ENCODE data around the gene ENKD1.

The ENKD1 gene

GRCh38 chr16:67658849-67659674, 7.5 kb downstream of the ENKD1 start:
- no peak overlapping the region for H3K9ac ChIP-seq (ENCODE audit: low read length)
- peaks cover 9% of the 10 kb centered on the region for H3K27me3 ChIP-seq (ENCODE audit: control insufficient read depth, insufficient read depth, low read length)
- peaks cover 4% of the 10 kb centered on the region for H3K36me3 ChIP-seq (ENCODE audit: control insufficient read depth, insufficient read depth, low read length)
- no peak overlapping the region for H3K27ac ChIP-seq (ENCODE audit: low read depth, low read length)
- H3K4me1 ChIP-seq (ENCODE audit: control insufficient read depth, insufficient read depth, low read length): peaks cover 11% of the 10 kb centered on the region
- H3K4me3 ChIP-seq (ENCODE audit: low read length): peak overlapping the region; percentile 98

GRCh38 chr16:67657751-67658518, 8.6 kb downstream of the ENKD1 start:
- H3K4me3 ChIP-seq (ENCODE audit: low read length): no peak overlapping the region
- H3K4me1 ChIP-seq (ENCODE audit: control insufficient read depth, insufficient read depth, low read length): peaks cover 11% of the 10 kb centered on the region
- H3K9ac ChIP-seq (ENCODE audit: low read length): no peak overlapping the region
- peaks cover 4% of the 10 kb centered on the region for H3K36me3 ChIP-seq (ENCODE audit: control insufficient read depth, insufficient read depth, low read length)
- no peak overlapping the region for H3K27ac ChIP-seq (ENCODE audit: low read depth, low read length)
- H3K27me3 ChIP-seq (ENCODE audit: control insufficient read depth, insufficient read depth, low read length): peaks cover 12% of the 10 kb centered on the region

- H3K36me3 ChIP-seq (ENCODE audit: control insufficient read depth, insufficient read depth, low read length): peaks cover 4% of the 10 kb centered on the region
- H3K27me3 ChIP-seq (ENCODE audit: control insufficient read depth, insufficient read depth, low read length): peaks cover 14% of the 10 kb centered on the region
- H3K4me1 ChIP-seq (ENCODE audit: control insufficient read depth, insufficient read depth, low read length): peaks cover 11% of the 10 kb centered on the region
- no peak overlapping the region for H3K9ac ChIP-seq (ENCODE audit: low read length)
- no peak overlapping the region for H3K4me3 ChIP-seq (ENCODE audit: low read length)
- no peak overlapping the region for H3K27ac ChIP-seq (ENCODE audit: low read depth, low read length)
Measured at GRCh38 chr16:67657017-67657608, 9.4 kb downstream of the ENKD1 start.

- peaks cover 19% of the 10 kb centered on the region for H3K27me3 ChIP-seq (ENCODE audit: control insufficient read depth, insufficient read depth, low read length)
- peaks cover 4% of the 10 kb centered on the region for H3K36me3 ChIP-seq (ENCODE audit: control insufficient read depth, insufficient read depth, low read length)
- H3K4me3 ChIP-seq (ENCODE audit: low read length): no peak overlapping the region
- H3K4me1 ChIP-seq (ENCODE audit: control insufficient read depth, insufficient read depth, low read length): peaks cover 11% of the 10 kb centered on the region
- H3K9ac ChIP-seq (ENCODE audit: low read length): no peak overlapping the region
- no peak overlapping the region for H3K27ac ChIP-seq (ENCODE audit: low read depth, low read length)
Measured at GRCh38 chr16:67656344-67657016, 10.1 kb downstream of the ENKD1 start.

- peaks cover 19% of the 10 kb centered on the region for H3K27me3 ChIP-seq (ENCODE audit: control insufficient read depth, insufficient read depth, low read length)
- peaks cover 6% of the 10 kb centered on the region for H3K4me1 ChIP-seq (ENCODE audit: control insufficient read depth, insufficient read depth, low read length)
- no peak overlapping the region for H3K4me3 ChIP-seq (ENCODE audit: low read length)
- H3K9ac ChIP-seq (ENCODE audit: low read length): no peak overlapping the region
- no peak overlapping the region for H3K27ac ChIP-seq (ENCODE audit: low read depth, low read length)
- peaks cover 4% of the 10 kb centered on the region for H3K36me3 ChIP-seq (ENCODE audit: control insufficient read depth, insufficient read depth, low read length)
Measured at GRCh38 chr16:67655363-67655762, 11.2 kb downstream of the ENKD1 start.

GRCh38 chr16:67654403-67654911, 12.1 kb downstream of the ENKD1 start:
- Histone ChIP-seq H3K9ac (ENCODE audit: low read length) (no peak overlapping the region), H3K27ac (ENCODE audit: low read depth, low read length) (no peak overlapping the region), H3K27me3 (ENCODE audit: control insufficient read depth, insufficient read depth, low read length) (peaks cover 25% of the 10 kb centered on the region), H3K4me1 (ENCODE audit: control insufficient read depth, insufficient read depth, low read length) (peaks cover 6% of the 10 kb centered on the region), H3K4me3 (ENCODE audit: low read length) (no peak overlapping the region), H3K36me3 (ENCODE audit: control insufficient read depth, insufficient read depth, low read length) (peaks cover 4% of the 10 kb centered on the region)

- peaks cover 4% of the 10 kb centered on the region for H3K36me3 ChIP-seq (ENCODE audit: control insufficient read depth, insufficient read depth, low read length)
- no peak overlapping the region for H3K27ac ChIP-seq (ENCODE audit: low read depth, low read length)
- H3K4me3 ChIP-seq (ENCODE audit: low read length): no peak overlapping the region
- no peak overlapping the region for H3K9ac ChIP-seq (ENCODE audit: low read length)
- H3K4me1 ChIP-seq (ENCODE audit: control insufficient read depth, insufficient read depth, low read length): peaks cover under 1% of the 10 kb centered on the region
- H3K27me3 ChIP-seq (ENCODE audit: control insufficient read depth, insufficient read depth, low read length): peaks cover 26% of the 10 kb centered on the region
Measured at GRCh38 chr16:67653789-67654402, 12.7 kb downstream of the ENKD1 start.

- no peak overlapping the region for H3K4me3 ChIP-seq (ENCODE audit: low read length)
- H3K9ac ChIP-seq (ENCODE audit: low read length): no peak overlapping the region
- H3K36me3 ChIP-seq (ENCODE audit: control insufficient read depth, insufficient read depth, low read length): peaks cover 4% of the 10 kb centered on the region
- no peak overlapping the region for H3K27ac ChIP-seq (ENCODE audit: low read depth, low read length)
- H3K4me1 ChIP-seq (ENCODE audit: control insufficient read depth, insufficient read depth, low read length): no peaks in the 10 kb centered on the region
- peaks cover 32% of the 10 kb centered on the region for H3K27me3 ChIP-seq (ENCODE audit: control insufficient read depth, insufficient read depth, low read length)
Measured at GRCh38 chr16:67653128-67653788, 13.3 kb downstream of the ENKD1 start.

GRCh38 chr16:67652578-67653127, 13.9 kb downstream of the ENKD1 start:
- Histone ChIP-seq H3K27me3 (ENCODE audit: control insufficient read depth, insufficient read depth, low read length) (peaks cover 38% of the 10 kb centered on the region), H3K9ac (ENCODE audit: low read length) (no peak overlapping the region), H3K4me3 (ENCODE audit: low read length) (no peak overlapping the region), H3K27ac (ENCODE audit: low read depth, low read length) (no peak overlapping the region), H3K4me1 (ENCODE audit: control insufficient read depth, insufficient read depth, low read length) (no peaks in the 10 kb centered on the region), H3K36me3 (ENCODE audit: control insufficient read depth, insufficient read depth, low read length) (peaks cover 4% of the 10 kb centered on the region)

- peaks cover under 1% of the 10 kb centered on the region for H3K36me3 ChIP-seq (ENCODE audit: control insufficient read depth, insufficient read depth, low read length)
- H3K27ac ChIP-seq (ENCODE audit: low read depth, low read length): no peak overlapping the region
- H3K27me3 ChIP-seq (ENCODE audit: control insufficient read depth, insufficient read depth, low read length): peaks cover 40% of the 10 kb centered on the region
- no peaks in the 10 kb centered on the region for H3K4me1 ChIP-seq (ENCODE audit: control insufficient read depth, insufficient read depth, low read length)
- no peak overlapping the region for H3K4me3 ChIP-seq (ENCODE audit: low read length)
- H3K9ac ChIP-seq (ENCODE audit: low read length): no peak overlapping the region
Measured at GRCh38 chr16:67651847-67652246, 14.7 kb downstream of the ENKD1 start.

GRCh38 chr16:67651039-67651438, 15.5 kb downstream of the ENKD1 start:
- H3K27ac ChIP-seq (ENCODE audit: low read depth, low read length): no peak overlapping the region
- H3K4me3 ChIP-seq (ENCODE audit: low read length): no peak overlapping the region
- no peak overlapping the region for H3K9ac ChIP-seq (ENCODE audit: low read length)
- no peaks in the 10 kb centered on the region for H3K36me3 ChIP-seq (ENCODE audit: control insufficient read depth, insufficient read depth, low read length)
- peaks cover 44% of the 10 kb centered on the region for H3K27me3 ChIP-seq (ENCODE audit: control insufficient read depth, insufficient read depth, low read length)
- H3K4me1 ChIP-seq (ENCODE audit: control insufficient read depth, insufficient read depth, low read length): no peaks in the 10 kb centered on the region

All from rectal smooth muscle tissue (tissue), 1 donor.